GM12891 (cell line): ENCODE results near the gene DMD.

Experiments used
- DNase-seq: peaks from one replicate; pipeline ENCODE4 v3.0.0; 2011; ENCODE audit warnings: low spot score; ENCODE audit not compliant: insufficient read length
- FAIRE-seq: peaks from 2 replicates; lab custom pipeline; 2011; peaks lifted over from hg19 to GRCh38; lab: Jason Lieb, UNC
- PAX5 ChIP-seq: IDR thresholded peaks from 2 replicates; pipeline ENCODE4 v1.6.1; 2011; ENCODE audit warnings: low read length, moderate library complexity, mild to moderate bottlenecking; ENCODE audit not compliant: insufficient read depth, severe bottlenecking
- POLR2A ChIP-seq: IDR thresholded peaks from 2 replicates; pipeline ENCODE4 v1.6.1; 2011; ENCODE audit warnings: low read depth, low read length, control low read depth
- POLR2AphosphoS5 ChIP-seq: IDR thresholded peaks from 2 replicates; pipeline ENCODE4 v1.6.1; 2011; ENCODE audit warnings: low read depth, low read length, control low read depth
- POU2F2 ChIP-seq: IDR thresholded peaks from 2 replicates; pipeline ENCODE4 v1.6.1; 2011; ENCODE audit warnings: low read depth, mild to moderate bottlenecking, control low read depth, low read length, moderate library complexity
- SPI1 ChIP-seq: IDR thresholded peaks from 2 replicates; pipeline ENCODE4 v1.6.1; 2011; ENCODE audit warnings: low read depth, low read length, control low read depth
- TAF1 ChIP-seq: IDR thresholded peaks from 2 replicates; pipeline ENCODE4 v1.6.1; 2011; ENCODE audit warnings: low read depth, low read length, control low read depth

DMD gene

GRCh38 chrX:31228415-31228832 lies 1982.9 kb downstream of the DMD start:
- no peak for FAIRE-seq
- TF ChIP-seq SPI1 (no peak), TAF1 (no peak), POLR2AphosphoS5 (no peak), POU2F2 (no peak), PAX5 (no peak), POLR2A (no peak)
- no peak for DNase-seq

GRCh38 chrX:31227250-31227649 lies 1984.1 kb downstream of the DMD start:
- TF ChIP-seq TAF1 (no peak), POLR2A (no peak), PAX5 (no peak), POU2F2 (no peak), POLR2AphosphoS5 (no peak), SPI1 (no peak)
- DNase-seq: no peak
- no peak for FAIRE-seq

GRCh38 chrX:31225819-31226218 lies 1985.5 kb downstream of the DMD start:
- DNase-seq: no peak
- no peak for FAIRE-seq
- no peak for TF ChIP-seq POLR2A
- no peak for TF ChIP-seq PAX5
- TF ChIP-seq TAF1: no peak
- no peak for TF ChIP-seq SPI1
- no peak for TF ChIP-seq POLR2AphosphoS5
- no peak for TF ChIP-seq POU2F2

- DNase-seq (no peak), FAIRE-seq (no peak)
- TF ChIP-seq POLR2A: no peak
- TF ChIP-seq POLR2AphosphoS5: no peak
- TF ChIP-seq SPI1: no peak
- no peak for TF ChIP-seq POU2F2
- TF ChIP-seq TAF1: no peak
- TF ChIP-seq PAX5: no peak
Observed at GRCh38 chrX:31224381-31225012, 1986.9 kb downstream of the DMD start.

- TF ChIP-seq PAX5 (no peak), POU2F2 (no peak), SPI1 (no peak), POLR2A (no peak), POLR2AphosphoS5 (no peak), TAF1 (no peak)
- no peak for FAIRE-seq
- no peak for DNase-seq
Observed at GRCh38 chrX:31223817-31224216, 1987.5 kb downstream of the DMD start.

GRCh38 chrX:31222946-31223345 lies 1988.4 kb downstream of the DMD start:
- DNase-seq (no peak), FAIRE-seq (no peak)
- TF ChIP-seq POLR2A (no peak), SPI1 (no peak), PAX5 (no peak), POU2F2 (no peak), TAF1 (no peak), POLR2AphosphoS5 (no peak)

GRCh38 chrX:31219174-31219573 lies 1992.2 kb downstream of the DMD start:
- TF ChIP-seq POLR2A (no peak), SPI1 (no peak)
- FAIRE-seq (no peak), DNase-seq (no peak)

- DNase-seq (no peak), FAIRE-seq (peak; percentile 43)
- no peak for TF ChIP-seq PAX5
- TF ChIP-seq POLR2AphosphoS5: no peak
- TF ChIP-seq POU2F2: no peak
Observed at GRCh38 chrX:31217084-31217483, 1994.3 kb downstream of the DMD start.

GRCh38 chrX:31215277-31215815 lies 1996.0 kb downstream of the DMD start:
- TF ChIP-seq POU2F2 (no peak), TAF1 (no peak), SPI1 (no peak), PAX5 (no peak), POLR2AphosphoS5 (no peak)
- no peak for FAIRE-seq

GRCh38 chrX:31213941-31214340 lies 1997.4 kb downstream of the DMD start:
- FAIRE-seq: peak; percentile 54
- DNase-seq: no peak

More at GRCh38 chrX:31215277-31215815, 1996.0 kb downstream of the DMD start:
- DNase-seq: no peak

More at GRCh38 chrX:31213941-31214340, 1997.4 kb downstream of the DMD start:
- TF ChIP-seq TAF1 (no peak), SPI1 (no peak), POLR2A (no peak), PAX5 (no peak), POU2F2 (no peak), POLR2AphosphoS5 (no peak)
